HG03521 (cell line): ENCODE results near the gene PTTG1.

ENCODE experiments used
- ATAC-seq: cut with Tn5 transposase; IDR thresholded peaks from one replicate; pipeline ENCODE4 v1.9.1; 2021; ENCODE audit warnings: mild to moderate bottlenecking, moderate library complexity; ENCODE audit not compliant: unreplicated experiment

The PTTG1 gene

DNA sequence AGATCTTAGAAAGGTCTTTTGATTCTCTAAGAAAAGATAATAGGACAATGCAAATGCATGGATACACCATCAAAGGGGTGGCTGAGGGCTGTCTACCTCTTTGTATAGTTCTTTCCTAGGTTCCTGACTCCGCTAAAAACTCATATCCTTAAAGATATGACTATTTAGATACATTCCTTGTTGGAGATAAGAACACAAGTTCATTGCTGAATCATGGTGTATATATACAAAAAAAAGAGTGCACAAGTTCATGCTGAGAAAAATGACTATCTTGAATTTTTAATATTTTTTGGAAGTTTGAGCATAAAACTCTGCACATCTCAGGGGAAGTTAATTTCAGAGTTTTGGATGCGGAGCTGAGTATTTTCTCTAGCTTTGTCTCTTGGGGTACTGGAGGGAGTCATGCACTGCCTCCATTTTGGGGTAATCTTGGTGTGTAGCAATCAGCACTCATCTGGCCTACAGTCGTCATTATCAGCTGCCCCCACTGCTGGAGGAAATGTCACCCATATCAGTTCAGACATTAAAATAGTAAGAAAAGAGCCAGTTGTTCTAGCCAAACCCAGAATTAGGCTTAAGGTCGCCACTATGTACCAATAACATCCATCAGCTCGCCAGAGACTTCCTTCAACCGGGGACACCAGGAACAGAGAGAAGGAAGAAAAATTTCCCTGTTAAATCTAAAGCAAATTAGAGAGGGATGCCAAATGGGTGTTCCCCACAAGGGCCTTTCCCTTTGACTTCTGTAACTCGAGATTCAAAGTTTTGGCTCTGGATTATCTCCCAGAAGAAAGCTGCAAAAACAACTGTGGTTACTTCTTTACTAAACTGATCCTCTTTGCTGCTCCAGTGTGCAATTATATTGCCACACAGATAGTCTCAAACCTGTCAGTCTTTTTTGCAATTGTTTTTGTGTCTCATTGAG, 49.0 kb downstream of the PTTG1 start:
- no peak for ATAC-seq

- no peak for ATAC-seq
Observed at GRCh38 chr5:160471761-160472160, 50.1 kb downstream of the PTTG1 start.

GRCh38 chr5:160472482-160472881, 50.8 kb downstream of the PTTG1 start:
- ATAC-seq, result no peak

- ATAC-seq, result no peak
Observed at GRCh38 chr5:160473681-160474080, 52.0 kb downstream of the PTTG1 start.

DNA sequence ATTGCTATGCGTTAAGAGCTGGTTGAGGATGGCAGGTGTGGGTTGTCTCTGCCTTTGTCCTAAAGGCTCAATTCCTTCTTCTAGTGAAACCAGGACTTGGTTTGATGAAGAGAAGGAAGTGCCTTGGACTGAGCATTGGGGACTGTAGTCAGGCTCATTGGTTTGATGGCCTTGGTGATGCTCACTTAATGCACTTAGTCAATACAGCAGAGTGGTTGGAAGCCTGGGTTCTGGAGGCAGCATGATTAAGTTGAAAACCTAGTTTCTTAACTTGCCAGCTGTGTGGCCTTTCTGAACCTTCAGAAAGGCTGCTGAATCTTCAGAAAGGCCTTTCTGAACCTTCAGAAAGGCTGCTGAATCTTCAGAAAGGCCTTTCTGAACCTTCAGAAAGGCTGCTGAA, 52.4 kb downstream of the PTTG1 start:
- no peak for ATAC-seq

DNA sequence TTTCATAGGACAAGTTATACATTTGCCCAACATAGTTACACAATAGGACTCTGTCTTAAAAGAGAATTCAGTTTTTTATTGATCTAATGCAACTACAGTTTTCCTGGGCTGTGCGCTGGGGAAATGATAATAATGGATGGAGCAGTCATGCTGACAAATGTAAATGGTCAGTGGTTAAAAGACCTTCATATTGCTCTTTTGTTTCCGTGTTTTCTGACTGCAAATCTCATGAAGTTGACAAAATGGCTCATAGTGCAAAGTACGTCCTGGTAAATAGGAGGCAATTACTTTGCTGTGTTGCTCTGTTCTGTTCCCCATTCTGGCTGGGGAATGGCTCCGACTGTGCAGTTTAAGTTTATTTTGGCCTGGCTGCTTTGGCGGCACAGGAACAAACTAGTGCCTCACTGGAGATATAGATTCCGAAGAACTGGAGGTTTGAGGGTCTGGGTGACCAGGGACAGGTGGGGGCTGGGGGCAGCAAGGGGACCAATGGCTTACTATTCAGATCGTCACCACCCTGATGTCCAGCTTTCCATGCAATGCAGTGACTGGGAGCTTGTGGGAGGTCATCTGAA, 54.3 kb downstream of the PTTG1 start:
- no peak for ATAC-seq

- ATAC-seq, result no peak
Observed at GRCh38 chr5:160477266-160477970, 55.8 kb downstream of the PTTG1 start.

DNA sequence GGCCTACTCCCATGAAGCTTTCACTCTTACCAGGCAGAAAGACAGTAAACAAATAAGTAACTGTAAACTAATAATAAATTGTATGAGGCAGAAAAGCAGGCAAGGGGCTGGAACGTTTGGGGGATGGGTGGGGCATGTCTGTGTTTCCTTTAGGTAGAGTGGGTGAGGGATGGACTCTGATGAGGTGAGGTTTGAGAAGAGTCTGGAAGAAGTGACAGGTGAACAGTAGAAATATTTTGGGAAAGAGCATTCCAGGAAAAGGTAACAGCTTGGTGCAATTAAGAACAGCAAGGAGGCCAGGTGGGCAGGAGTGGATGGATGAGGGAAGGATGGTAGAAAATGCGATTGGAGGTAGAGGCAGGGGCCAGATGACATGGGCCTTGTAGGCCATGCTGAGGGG, 56.5 kb downstream of the PTTG1 start:
- no peak for ATAC-seq
